Germinal center (tissue), 1 donor: Measurements from ENCODE around the gene HBA1.
A peak's percentile ranks its signal among the peaks of the same experiment; 100 is the strongest.
"Not testable (repeated sequence)": the region's sequence is repeated elsewhere in the genome, so short reads cannot be mapped to it uniquely, and the experiment has no call there.

ENCODE experiments used
- DNase-seq: peaks from one replicate; pipeline ENCODE4 v3.0.0; 2012; ENCODE audit warnings: mixed read lengths, low spot score

Gene HBA1

DNA sequence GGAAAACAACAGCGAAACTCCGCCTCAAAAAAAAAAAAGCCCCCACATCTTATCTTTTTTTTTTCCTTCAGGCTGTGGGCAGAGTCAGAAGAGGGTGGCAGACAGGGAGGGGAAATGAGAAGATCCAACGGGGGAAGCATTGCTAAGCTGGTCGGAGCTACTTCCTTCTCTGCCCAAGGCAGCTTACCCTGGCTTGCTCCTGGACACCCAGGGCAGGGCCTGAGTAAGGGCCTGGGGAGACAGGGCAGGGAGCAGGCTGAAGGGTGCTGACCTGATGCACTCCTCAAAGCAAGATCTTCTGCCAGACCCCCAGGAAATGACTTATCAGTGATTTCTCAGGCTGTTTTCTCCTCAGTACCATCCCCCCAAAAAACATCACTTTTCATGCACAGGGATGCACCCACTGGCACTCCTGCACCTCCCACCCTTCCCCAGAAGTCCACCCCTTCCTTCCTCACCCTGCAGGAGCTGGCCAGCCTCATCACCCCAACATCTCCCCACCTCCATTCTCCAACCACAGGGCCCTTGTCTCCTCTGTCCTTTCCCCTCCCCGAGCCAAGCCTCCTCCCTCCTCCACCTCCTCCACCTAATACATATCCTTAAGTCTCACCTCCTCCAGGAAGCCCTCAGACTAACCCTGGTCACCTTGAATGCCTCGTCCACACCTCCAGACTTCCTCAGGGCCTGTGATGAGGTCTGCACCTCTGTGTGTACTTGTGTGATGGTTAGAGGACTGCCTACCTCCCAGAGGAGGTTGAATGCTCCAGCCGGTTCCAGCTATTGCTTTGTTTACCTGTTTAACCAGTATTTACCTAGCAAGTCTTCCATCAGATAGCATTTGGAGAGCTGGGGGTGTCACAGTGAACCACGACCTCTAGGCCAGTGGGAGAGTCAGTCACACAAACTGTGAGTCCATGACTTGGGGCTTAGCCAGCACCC lies 1.2 kb upstream of the HBA1 start:
- no peak for DNase-seq

- not testable (repeated sequence) for DNase-seq
Measured at GRCh38 chr16:176006-176405, 474 bp upstream of the HBA1 start.

DNA sequence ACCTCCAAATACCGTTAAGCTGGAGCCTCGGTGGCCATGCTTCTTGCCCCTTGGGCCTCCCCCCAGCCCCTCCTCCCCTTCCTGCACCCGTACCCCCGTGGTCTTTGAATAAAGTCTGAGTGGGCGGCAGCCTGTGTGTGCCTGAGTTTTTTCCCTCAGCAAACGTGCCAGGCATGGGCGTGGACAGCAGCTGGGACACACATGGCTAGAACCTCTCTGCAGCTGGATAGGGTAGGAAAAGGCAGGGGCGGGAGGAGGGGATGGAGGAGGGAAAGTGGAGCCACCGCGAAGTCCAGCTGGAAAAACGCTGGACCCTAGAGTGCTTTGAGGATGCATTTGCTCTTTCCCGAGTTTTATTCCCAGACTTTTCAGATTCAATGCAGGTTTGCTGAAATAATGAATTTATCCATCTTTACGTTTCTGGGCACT lies 928 bp downstream of the HBA1 start:
- DNase-seq: no peak

DNA sequence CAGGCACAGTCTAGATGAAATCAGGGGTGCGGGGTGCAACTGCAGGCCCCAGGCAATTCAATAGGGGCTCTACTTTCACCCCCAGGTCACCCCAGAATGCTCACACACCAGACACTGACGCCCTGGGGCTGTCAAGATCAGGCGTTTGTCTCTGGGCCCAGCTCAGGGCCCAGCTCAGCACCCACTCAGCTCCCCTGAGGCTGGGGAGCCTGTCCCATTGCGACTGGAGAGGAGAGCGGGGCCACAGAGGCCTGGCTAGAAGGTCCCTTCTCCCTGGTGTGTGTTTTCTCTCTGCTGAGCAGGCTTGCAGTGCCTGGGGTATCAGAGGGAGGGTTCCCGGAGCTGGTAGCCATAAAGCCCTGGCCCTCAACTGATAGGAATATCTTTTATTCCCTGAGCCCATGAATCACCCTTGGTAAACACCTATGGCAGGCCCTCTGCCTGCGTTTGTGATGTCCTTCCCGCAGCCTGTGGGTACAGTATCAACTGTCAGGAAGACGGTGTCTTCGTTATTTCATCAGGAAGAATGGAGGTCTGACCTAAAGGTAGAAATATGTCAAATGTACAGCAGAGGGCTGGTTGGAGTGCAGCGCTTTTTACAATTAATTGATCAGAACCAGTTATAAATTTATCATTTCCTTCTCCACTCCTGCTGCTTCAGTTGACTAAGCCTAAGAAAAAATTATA lies 1.6 kb downstream of the HBA1 start:
- DNase-seq: no peak

DNA sequence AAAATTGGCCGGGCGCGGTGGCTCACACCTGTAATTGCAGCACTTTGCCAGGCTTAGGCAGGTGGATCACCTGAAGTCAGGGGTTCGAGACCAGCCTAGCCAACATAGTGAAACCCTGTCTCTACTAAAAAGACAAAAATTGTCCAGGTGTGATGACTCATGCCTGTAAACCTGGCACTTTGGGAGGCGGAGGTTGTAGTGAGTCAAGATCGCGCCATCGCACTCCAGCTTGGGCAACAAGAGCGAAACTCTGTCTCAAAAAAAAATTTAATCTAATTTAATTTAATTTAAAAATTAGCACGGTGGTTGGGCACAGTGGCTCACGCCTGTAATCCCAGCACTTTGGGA lies 2.2 kb downstream of the HBA1 start:
- DNase-seq: no peak

GRCh38 chr16:179211-180092 lies 3.0 kb downstream of the HBA1 start:
- no peak for DNase-seq

DNA sequence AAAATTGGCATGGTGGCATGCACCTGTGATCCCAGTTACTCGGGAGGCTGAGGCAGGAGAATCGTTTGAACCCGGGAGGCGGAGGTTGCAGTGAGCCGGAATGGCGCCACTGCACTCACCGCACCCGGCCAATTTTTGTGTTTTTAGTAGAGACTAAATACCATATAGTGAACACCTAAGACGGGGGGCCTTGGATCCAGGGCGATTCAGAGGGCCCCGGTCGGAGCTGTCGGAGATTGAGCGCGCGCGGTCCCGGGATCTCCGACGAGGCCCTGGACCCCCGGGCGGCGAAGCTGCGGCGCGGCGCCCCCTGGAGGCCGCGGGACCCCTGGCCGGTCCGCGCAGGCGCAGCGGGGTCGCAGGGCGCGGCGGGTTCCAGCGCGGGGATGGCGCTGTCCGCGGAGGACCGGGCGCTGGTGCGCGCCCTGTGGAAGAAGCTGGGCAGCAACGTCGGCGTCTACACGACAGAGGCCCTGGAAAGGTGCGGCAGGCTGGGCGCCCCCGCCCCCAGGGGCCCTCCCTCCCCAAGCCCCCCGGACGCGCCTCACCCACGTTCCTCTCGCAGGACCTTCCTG lies 3.7 kb downstream of the HBA1 start, which contains the start of gene HBQ1:
TSS of gene HBQ1 (plus strand) at position 359 of the 575 bp plus-strand sequence. CDS start at position 387, 28 bp downstream.
- peak; percentile 72 for DNase-seq

GRCh38 chr16:180681-181564 lies 4.4 kb downstream of the HBA1 start:
- no peak for DNase-seq

GRCh38 chr16:181565-182021 lies 5.1 kb downstream of the HBA1 start:
- DNase-seq: peak; percentile 92

GRCh38 chr16:183005-183404 lies 6.5 kb downstream of the HBA1 start:
- DNase-seq: no peak

- DNase-seq: no peak
Measured at GRCh38 chr16:185213-185612, 8.7 kb downstream of the HBA1 start.

GRCh38 chr16:185691-186090 lies 9.2 kb downstream of the HBA1 start:
- DNase-seq: no peak

GRCh38 chr16:187330-187729 lies 10.8 kb downstream of the HBA1 start:
- DNase-seq: no peak

DNA sequence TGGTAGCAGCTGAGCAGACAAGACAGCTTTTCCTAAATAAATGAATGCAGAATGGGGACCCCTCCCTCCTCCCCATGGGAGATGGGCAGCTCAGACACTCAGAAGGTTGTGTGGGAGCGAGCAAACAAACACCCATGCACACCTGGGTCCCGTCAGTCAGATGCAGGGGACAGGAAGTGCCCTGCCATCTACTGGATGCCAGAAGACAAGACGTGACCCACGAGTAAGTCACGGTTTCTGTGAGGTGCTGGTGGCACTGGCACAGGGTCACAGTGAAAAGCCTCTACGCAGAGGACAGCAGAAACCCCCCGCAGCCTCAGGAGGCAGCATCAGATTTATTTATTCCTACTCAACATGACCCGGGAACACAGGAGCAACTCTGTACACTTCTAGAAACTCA lies 12.2 kb downstream of the HBA1 start:
- peak; percentile 45 for DNase-seq

- no peak for DNase-seq
Measured at GRCh38 chr16:189604-190186, 13.2 kb downstream of the HBA1 start.

DNA sequence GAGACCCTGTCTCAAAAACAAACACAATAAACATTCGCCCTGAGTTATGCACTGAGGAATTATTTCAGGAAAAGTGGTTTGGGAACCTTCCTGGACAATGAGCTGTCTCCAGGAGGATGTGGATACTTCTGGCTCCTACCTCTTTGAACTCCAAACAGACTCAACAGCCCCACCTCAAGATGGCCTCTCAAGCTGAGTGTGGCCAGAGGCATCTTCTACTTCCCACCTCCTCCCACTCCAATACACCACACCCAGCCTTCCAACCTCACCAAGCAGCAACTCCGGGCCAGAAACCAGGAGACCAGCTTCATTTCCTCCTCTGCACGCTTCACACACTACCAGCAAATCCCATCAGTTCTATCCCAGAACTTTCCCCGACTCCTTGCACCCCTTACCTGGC lies 15.4 kb downstream of the HBA1 start:
- no peak for DNase-seq

GRCh38 chr16:192686-193085 lies 16.2 kb downstream of the HBA1 start:
- DNase-seq: no peak

DNA sequence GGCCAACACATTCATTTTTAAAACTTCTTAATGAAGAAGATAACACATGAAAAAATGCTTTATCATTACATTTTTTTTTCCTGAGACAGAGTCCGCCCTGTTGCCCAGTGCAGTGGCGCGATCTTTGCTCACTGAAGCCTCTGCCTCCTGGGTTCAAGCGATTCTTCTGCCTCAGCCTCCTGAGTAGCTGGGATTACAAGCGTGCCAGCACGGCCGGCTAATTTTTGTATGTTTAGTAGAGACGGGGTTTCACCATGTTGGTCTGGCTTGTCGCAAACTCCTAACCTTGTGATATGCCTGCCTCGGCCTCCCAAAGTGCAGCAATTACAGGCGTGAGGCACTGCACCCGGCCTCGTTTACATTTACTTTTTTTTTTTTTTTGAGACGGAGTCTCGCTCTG lies 17.0 kb downstream of the HBA1 start:
- DNase-seq: no peak

GRCh38 chr16:194516-194915 lies 18.0 kb downstream of the HBA1 start:
- DNase-seq: no peak

DNA sequence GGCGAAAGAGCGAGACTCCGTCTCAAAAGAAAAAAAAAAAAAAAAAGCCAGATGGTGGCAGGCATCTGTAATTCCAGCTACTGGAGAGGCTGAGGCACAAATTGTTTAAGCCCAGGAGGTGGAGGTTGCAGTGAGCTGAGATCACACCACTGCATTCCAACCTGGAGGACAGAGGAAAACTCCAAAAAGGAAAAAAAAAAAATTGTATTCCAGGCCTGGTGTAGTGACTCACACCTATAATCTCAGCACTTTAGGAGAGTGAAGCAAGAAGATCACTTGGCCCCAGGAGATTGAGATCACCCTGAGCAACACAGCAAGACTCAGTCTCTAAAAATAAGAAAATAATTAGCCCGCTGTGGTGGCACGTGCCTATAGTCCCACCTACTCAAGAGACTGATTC lies 23.9 kb downstream of the HBA1 start:
- no peak for DNase-seq
